WTC11 (cell line): ENCODE data around the gene NUDT15. TPM values are rescaled to one million over a fixed set of nuclear protein-coding genes. Genes with fewer than 3 reads are reported as not detected.

Experiments
- ATAC-seq: fragments of 200-7000 bp; cut with Tn5 transposase; 2 replicates; pipeline ENCODE4 v1.10.0; 2021; ENCODE audit warnings: mild to moderate bottlenecking, moderate library complexity
- CTCF ChIA-PET: fragments of 300-600 bp; sonication (Branson Sonifier 250); formaldehyde crosslinking; loops from one replicate; lab custom pipeline; 2021; ENCODE audit warnings: antibody characterized with exemption; lab: Charles Lee
- POLR2A ChIA-PET: fragments of 350-600 bp; sonication (Branson Sonifier 250); formaldehyde crosslinking; loops from one replicate; lab custom pipeline; 2021; ENCODE audit warnings: antibody characterized with exemption; lab: Charles Lee
- DNase-seq: peaks from one replicate; pipeline ENCODE4 v3.0.0; 2021; ENCODE audit warnings: low spot score
- H3K27ac Mint-ChIP-seq: 2 replicates; pipeline ENCODE4 v1.8.0; 2021; ENCODE audit warnings: mixed read lengths
- H3K27me3 Mint-ChIP-seq: 2 replicates; pipeline ENCODE4 v1.8.0; 2021; ENCODE audit warnings: low read depth, mild to moderate bottlenecking, moderate library complexity, mixed read lengths
- H3K36me3 Mint-ChIP-seq: 2 replicates; pipeline ENCODE4 v1.8.0; 2021; ENCODE audit warnings: mixed read lengths
- H3K4me1 Mint-ChIP-seq: 2 replicates; pipeline ENCODE4 v1.8.0; 2022; ENCODE audit warnings: mixed read lengths
- H3K4me3 Mint-ChIP-seq: 2 replicates; pipeline ENCODE4 v1.8.0; 2021; ENCODE audit warnings: mild to moderate bottlenecking, moderate library complexity, mixed read lengths
- H3K9me3 Mint-ChIP-seq: 2 replicates; pipeline ENCODE4 v1.8.0; 2021; ENCODE audit warnings: mixed read lengths
- ELF4 ChIP-seq: sonication (generic); formaldehyde crosslinking; IDR thresholded peaks from 2 replicates; pipeline ENCODE4 v1.8.1; 2022; ENCODE audit warnings: low read depth, mild to moderate bottlenecking, moderate library complexity, missing genetic modification reagents
- ETV6 ChIP-seq: sonication (generic); formaldehyde crosslinking; IDR thresholded peaks from 2 replicates; pipeline ENCODE4 v1.8.1; 2022; ENCODE audit warnings: mild to moderate bottlenecking, missing genetic modification reagents
- FOXK1 ChIP-seq: sonication (generic); formaldehyde crosslinking; IDR thresholded peaks from 2 replicates; pipeline ENCODE4 v1.8.0; 2022; ENCODE audit warnings: mild to moderate bottlenecking, moderate library complexity, missing genetic modification reagents
- GABPB1 ChIP-seq: sonication (generic); formaldehyde crosslinking; IDR thresholded peaks from 2 replicates; pipeline ENCODE4 v1.8.1; 2023; ENCODE audit warnings: mild to moderate bottlenecking, missing genetic modification reagents
- GTF2I ChIP-seq: fragments of 250-450 bp; sonication (Bioruptor Pico); conservative IDR thresholded peaks from 2 replicates; pipeline ENCODE4 v1.4.0; 2021; ENCODE audit warnings: mild to moderate bottlenecking
- JAZF1 ChIP-seq: fragments of 250-450 bp; sonication (Bioruptor Pico); IDR thresholded peaks from 2 replicates; pipeline ENCODE4 v1.9.0; 2021; ENCODE audit warnings: moderate library complexity, mild to moderate bottlenecking, inconsistent platforms
- JUN ChIP-seq: sonication (generic); formaldehyde crosslinking; IDR thresholded peaks from 2 replicates; pipeline ENCODE4 v1.8.0; 2023; ENCODE audit warnings: mild to moderate bottlenecking, missing genetic modification reagents
- NFE2L1 ChIP-seq: sonication (generic); formaldehyde crosslinking; IDR thresholded peaks from 2 replicates; pipeline ENCODE4 v1.8.1; 2023; ENCODE audit warnings: missing genetic modification reagents
- PRRX2 ChIP-seq: fragments of 250-450 bp; sonication (Bioruptor Pico); IDR thresholded peaks from 2 replicates; pipeline ENCODE4 v1.8.0; 2021; ENCODE audit warnings: mild to moderate bottlenecking
- RORB ChIP-seq: fragments of 250-450 bp; sonication (Bioruptor Pico); IDR thresholded peaks from 2 replicates; pipeline ENCODE4 v1.9.0; 2021; ENCODE audit warnings: mild to moderate bottlenecking
- SOX15 ChIP-seq: fragments of 250-450 bp; sonication (Bioruptor Pico); IDR thresholded peaks from 2 replicates; pipeline ENCODE4 v1.9.0; 2021; ENCODE audit warnings: mild to moderate bottlenecking
- ZNF138 ChIP-seq: sonication (generic); formaldehyde crosslinking; conservative IDR thresholded peaks from 2 replicates; pipeline ENCODE4 v1.8.1; 2022; ENCODE audit warnings: mild to moderate bottlenecking, moderate library complexity, missing genetic modification reagents
- ZNF671 ChIP-seq: fragments of 250-450 bp; sonication (Bioruptor Pico); IDR thresholded peaks from 2 replicates; pipeline ENCODE4 v1.8.0; 2021; ENCODE audit warnings: mild to moderate bottlenecking
- total RNA-seq: library from RNA; stranded (reverse); gene quantifications from 3 replicates; pipeline ENCODE4 v1.2.3, GENCODE V29; 2021
- TF ChIP-seq, protein P1 (sequence below): sonication (generic); formaldehyde crosslinking; IDR thresholded peaks from 2 replicates; pipeline ENCODE4 v1.8.0; 2023; ENCODE audit warnings: missing genetic modification reagents, mild to moderate bottlenecking, borderline replicate concordance
- TF ChIP-seq, protein P2 (sequence below): sonication (generic); formaldehyde crosslinking; IDR thresholded peaks from 2 replicates; pipeline ENCODE4 v1.8.1; 2022; ENCODE audit warnings: low read depth, missing genetic modification reagents, borderline replicate concordance
- TF ChIP-seq, protein P3 (sequence below): sonication (generic); formaldehyde crosslinking; IDR thresholded peaks from 2 replicates; pipeline ENCODE4 v1.8.1; 2023; ENCODE audit warnings: mild to moderate bottlenecking, missing genetic modification reagents, borderline replicate concordance
- TF ChIP-seq, protein P4 (sequence below): sonication (generic); formaldehyde crosslinking; IDR thresholded peaks from 2 replicates; pipeline ENCODE4 v1.8.1; 2023; ENCODE audit warnings: mild to moderate bottlenecking, moderate library complexity, missing genetic modification reagents
- TF ChIP-seq, protein P5 (sequence below): sonication (generic); formaldehyde crosslinking; IDR thresholded peaks from 2 replicates; pipeline ENCODE4 v1.8.1; 2022; ENCODE audit warnings: mild to moderate bottlenecking, missing genetic modification reagents, moderate library complexity, borderline replicate concordance
- TF ChIP-seq, protein P6 (sequence below): sonication (generic); formaldehyde crosslinking; IDR thresholded peaks from 2 replicates; pipeline ENCODE4 v1.8.1; 2023; ENCODE audit warnings: mild to moderate bottlenecking, missing genetic modification reagents
- TF ChIP-seq, protein P7 (sequence below): sonication (generic); formaldehyde crosslinking; IDR thresholded peaks from 2 replicates; pipeline ENCODE4 v1.8.1; 2022; ENCODE audit warnings: missing genetic modification reagents, borderline replicate concordance

Gene NUDT15
- total RNA-seq, 1 experiment from 2014 or later = 48.8 TPM

DNA sequence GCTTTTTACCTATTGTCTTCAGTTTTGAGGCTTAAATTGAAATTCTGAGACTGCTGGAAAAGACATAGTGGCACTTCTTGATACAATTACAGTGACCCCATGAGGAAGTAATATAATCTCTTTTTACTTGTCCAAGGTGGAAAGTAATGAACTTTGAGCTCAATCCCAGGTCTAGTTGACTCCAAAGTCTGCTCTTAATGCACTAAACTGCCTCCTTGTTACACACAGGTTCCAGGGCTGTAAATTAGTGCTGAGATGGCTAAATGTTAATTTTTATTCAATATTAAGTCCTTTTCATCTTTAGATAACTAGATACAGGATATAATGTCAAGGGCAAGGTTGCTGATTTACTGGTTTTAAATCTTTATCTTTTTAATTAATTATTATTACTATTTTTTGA is 2.5 kb downstream of the NUDT15 start (continued):
- TF ChIP-seq, protein P1, sequence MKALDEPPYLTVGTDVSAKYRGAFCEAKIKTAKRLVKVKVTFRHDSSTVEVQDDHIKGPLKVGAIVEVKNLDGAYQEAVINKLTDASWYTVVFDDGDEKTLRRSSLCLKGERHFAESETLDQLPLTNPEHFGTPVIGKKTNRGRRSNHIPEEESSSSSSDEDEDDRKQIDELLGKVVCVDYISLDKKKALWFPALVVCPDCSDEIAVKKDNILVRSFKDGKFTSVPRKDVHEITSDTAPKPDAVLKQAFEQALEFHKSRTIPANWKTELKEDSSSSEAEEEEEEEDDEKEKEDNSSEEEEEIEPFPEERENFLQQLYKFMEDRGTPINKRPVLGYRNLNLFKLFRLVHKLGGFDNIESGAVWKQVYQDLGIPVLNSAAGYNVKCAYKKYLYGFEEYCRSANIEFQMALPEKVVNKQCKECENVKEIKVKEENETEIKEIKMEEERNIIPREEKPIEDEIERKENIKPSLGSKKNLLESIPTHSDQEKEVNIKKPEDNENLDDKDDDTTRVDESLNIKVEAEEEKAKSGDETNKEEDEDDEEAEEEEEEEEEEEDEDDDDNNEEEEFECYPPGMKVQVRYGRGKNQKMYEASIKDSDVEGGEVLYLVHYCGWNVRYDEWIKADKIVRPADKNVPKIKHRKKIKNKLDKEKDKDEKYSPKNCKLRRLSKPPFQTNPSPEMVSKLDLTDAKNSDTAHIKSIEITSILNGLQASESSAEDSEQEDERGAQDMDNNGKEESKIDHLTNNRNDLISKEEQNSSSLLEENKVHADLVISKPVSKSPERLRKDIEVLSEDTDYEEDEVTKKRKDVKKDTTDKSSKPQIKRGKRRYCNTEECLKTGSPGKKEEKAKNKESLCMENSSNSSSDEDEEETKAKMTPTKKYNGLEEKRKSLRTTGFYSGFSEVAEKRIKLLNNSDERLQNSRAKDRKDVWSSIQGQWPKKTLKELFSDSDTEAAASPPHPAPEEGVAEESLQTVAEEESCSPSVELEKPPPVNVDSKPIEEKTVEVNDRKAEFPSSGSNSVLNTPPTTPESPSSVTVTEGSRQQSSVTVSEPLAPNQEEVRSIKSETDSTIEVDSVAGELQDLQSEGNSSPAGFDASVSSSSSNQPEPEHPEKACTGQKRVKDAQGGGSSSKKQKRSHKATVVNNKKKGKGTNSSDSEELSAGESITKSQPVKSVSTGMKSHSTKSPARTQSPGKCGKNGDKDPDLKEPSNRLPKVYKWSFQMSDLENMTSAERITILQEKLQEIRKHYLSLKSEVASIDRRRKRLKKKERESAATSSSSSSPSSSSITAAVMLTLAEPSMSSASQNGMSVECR = no peak
- TF ChIP-seq, protein P2, sequence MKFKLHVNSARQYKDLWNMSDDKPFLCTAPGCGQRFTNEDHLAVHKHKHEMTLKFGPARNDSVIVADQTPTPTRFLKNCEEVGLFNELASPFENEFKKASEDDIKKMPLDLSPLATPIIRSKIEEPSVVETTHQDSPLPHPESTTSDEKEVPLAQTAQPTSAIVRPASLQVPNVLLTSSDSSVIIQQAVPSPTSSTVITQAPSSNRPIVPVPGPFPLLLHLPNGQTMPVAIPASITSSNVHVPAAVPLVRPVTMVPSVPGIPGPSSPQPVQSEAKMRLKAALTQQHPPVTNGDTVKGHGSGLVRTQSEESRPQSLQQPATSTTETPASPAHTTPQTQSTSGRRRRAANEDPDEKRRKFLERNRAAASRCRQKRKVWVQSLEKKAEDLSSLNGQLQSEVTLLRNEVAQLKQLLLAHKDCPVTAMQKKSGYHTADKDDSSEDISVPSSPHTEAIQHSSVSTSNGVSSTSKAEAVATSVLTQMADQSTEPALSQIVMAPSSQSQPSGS (CRISPR knock-in tag) = no peak
- TF ChIP-seq SOX15 (CRISPR knock-in tag) (no peak), JUN (CRISPR knock-in tag) (no peak), ZNF138 (CRISPR knock-in tag) (no peak), ETV6 (no peak)
- TF ChIP-seq, all 79 proteins: peak for 0

DNA sequence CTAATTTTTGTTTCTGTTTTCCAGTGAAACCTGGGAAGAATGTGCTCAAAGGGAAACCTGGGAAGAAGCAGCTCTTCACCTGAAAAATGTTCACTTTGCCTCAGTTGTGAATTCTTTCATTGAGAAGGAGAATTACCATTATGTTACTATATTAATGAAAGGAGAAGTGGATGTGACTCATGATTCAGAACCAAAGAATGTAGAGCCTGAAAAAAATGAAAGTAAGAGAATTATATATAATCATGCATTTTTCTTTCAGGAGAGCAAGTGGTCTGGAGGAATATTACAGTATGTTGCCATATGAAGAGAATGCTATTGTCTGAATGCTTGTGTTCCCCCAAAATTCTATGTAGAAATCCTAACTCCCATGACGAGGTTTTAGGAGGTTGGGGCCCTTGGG is 3.4 kb downstream of the NUDT15 start:
- ATAC-seq = no peak
- Mint-ChIP-seq H3K27me3 (no peaks in the 10 kb centered on the region), H3K36me3 (peaks cover 31% of the 10 kb centered on the region), H3K9me3 (no peaks in the 10 kb centered on the region), H3K4me3 (no peak overlapping the region), H3K27ac (no peak overlapping the region), H3K4me1 (peaks cover 22% of the 10 kb centered on the region)
- CTCF ChIA-PET = interaction anchor here (1.1 kb wide), 1 partner anchor 54 kb away, joined by 3 read pairs; the partner anchor contains the start of gene MED4
- DNase-seq = no peak
- POLR2A ChIA-PET = no interaction called here
- TF ChIP-seq FOXK1 (CRISPR knock-in tag) (no peak), RORB (CRISPR knock-in tag) (no peak), ZNF671 (no peak), JAZF1 (no peak), PRRX2 (CRISPR knock-in tag) (no peak), ELF4 (CRISPR knock-in tag) (no peak), GABPB1 (CRISPR knock-in tag) (no peak), NFE2L1 (no peak), GTF2I (no peak)
- TF ChIP-seq, protein P3, sequence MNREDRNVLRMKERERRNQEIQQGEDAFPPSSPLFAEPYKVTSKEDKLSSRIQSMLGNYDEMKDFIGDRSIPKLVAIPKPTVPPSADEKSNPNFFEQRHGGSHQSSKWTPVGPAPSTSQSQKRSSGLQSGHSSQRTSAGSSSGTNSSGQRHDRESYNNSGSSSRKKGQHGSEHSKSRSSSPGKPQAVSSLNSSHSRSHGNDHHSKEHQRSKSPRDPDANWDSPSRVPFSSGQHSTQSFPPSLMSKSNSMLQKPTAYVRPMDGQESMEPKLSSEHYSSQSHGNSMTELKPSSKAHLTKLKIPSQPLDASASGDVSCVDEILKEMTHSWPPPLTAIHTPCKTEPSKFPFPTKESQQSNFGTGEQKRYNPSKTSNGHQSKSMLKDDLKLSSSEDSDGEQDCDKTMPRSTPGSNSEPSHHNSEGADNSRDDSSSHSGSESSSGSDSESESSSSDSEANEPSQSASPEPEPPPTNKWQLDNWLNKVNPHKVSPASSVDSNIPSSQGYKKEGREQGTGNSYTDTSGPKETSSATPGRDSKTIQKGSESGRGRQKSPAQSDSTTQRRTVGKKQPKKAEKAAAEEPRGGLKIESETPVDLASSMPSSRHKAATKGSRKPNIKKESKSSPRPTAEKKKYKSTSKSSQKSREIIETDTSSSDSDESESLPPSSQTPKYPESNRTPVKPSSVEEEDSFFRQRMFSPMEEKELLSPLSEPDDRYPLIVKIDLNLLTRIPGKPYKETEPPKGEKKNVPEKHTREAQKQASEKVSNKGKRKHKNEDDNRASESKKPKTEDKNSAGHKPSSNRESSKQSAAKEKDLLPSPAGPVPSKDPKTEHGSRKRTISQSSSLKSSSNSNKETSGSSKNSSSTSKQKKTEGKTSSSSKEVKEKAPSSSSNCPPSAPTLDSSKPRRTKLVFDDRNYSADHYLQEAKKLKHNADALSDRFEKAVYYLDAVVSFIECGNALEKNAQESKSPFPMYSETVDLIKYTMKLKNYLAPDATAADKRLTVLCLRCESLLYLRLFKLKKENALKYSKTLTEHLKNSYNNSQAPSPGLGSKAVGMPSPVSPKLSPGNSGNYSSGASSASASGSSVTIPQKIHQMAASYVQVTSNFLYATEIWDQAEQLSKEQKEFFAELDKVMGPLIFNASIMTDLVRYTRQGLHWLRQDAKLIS (CRISPR knock-in tag) = no peak
- TF ChIP-seq, protein P4, sequence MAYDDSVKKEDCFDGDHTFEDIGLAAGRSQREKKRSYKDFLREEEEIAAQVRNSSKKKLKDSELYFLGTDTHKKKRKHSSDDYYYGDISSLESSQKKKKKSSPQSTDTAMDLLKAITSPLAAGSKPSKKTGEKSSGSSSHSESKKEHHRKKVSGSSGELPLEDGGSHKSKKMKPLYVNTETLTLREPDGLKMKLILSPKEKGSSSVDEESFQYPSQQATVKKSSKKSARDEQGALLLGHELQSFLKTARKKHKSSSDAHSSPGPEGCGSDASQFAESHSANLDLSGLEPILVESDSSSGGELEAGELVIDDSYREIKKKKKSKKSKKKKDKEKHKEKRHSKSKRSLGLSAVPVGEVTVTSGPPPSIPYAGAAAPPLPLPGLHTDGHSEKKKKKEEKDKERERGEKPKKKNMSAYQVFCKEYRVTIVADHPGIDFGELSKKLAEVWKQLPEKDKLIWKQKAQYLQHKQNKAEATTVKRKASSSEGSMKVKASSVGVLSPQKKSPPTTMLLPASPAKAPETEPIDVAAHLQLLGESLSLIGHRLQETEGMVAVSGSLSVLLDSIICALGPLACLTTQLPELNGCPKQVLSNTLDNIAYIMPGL = no peak
- TF ChIP-seq, protein P5, sequence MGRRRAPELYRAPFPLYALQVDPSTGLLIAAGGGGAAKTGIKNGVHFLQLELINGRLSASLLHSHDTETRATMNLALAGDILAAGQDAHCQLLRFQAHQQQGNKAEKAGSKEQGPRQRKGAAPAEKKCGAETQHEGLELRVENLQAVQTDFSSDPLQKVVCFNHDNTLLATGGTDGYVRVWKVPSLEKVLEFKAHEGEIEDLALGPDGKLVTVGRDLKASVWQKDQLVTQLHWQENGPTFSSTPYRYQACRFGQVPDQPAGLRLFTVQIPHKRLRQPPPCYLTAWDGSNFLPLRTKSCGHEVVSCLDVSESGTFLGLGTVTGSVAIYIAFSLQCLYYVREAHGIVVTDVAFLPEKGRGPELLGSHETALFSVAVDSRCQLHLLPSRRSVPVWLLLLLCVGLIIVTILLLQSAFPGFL = no peak
- TF ChIP-seq, protein P6, sequence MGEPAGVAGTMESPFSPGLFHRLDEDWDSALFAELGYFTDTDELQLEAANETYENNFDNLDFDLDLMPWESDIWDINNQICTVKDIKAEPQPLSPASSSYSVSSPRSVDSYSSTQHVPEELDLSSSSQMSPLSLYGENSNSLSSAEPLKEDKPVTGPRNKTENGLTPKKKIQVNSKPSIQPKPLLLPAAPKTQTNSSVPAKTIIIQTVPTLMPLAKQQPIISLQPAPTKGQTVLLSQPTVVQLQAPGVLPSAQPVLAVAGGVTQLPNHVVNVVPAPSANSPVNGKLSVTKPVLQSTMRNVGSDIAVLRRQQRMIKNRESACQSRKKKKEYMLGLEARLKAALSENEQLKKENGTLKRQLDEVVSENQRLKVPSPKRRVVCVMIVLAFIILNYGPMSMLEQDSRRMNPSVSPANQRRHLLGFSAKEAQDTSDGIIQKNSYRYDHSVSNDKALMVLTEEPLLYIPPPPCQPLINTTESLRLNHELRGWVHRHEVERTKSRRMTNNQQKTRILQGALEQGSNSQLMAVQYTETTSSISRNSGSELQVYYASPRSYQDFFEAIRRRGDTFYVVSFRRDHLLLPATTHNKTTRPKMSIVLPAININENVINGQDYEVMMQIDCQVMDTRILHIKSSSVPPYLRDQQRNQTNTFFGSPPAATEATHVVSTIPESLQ (CRISPR knock-in tag) = no peak
- TF ChIP-seq, protein P7, sequence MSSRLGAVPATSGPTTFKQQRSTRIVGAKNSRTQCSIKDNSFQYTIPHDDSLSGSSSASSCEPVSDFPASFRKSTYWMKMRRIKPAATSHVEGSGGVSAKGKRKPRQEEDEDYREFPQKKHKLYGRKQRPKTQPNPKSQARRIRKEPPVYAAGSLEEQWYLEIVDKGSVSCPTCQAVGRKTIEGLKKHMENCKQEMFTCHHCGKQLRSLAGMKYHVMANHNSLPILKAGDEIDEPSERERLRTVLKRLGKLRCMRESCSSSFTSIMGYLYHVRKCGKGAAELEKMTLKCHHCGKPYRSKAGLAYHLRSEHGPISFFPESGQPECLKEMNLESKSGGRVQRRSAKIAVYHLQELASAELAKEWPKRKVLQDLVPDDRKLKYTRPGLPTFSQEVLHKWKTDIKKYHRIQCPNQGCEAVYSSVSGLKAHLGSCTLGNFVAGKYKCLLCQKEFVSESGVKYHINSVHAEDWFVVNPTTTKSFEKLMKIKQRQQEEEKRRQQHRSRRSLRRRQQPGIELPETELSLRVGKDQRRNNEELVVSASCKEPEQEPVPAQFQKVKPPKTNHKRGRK (CRISPR knock-in tag) = no peak
